ENCODE data around the gene ME3. TPM values are rescaled to one million over a fixed set of nuclear protein-coding genes. Genes with fewer than 3 reads are reported as not detected.
A peak's percentile ranks its signal among the peaks of the same experiment; 100 is the strongest.

Gene ME3
- total and polyA plus RNA-seq, 11 donors = 11.3 to 51.5 (median 31.3) TPM

- peaks cover 0 to 67% (median 42%) of the 10 kb centered on the region in 12 donors for H3K4me1 ChIP-seq
- H3K9me3 ChIP-seq = no peaks in the 10 kb centered on the region
- ATAC-seq = peak; percentile 11 to 66 (median 46)
- intact Hi-C loops (cut with DNase I) = loop anchor here in 5 of 10 donors (5.0 to 10.0 kb wide), 3 partner anchors 38 to 166 kb away; partner anchors contain the start of gene ME3 (in 1 of the 5)
- WGBS, 4 donors = 45 to 63% (median 52%) methylated on average over 7 of the region's 7 CpGs
- H3K27me3 ChIP-seq = no peaks in the 10 kb centered on the region
- H3K36me3 ChIP-seq = no peaks in the 10 kb centered on the region
- TF ChIP-seq POLR2A (IDR thresholded peaks at IDR 0.05) (no peak), CTCF (IDR thresholded peaks at IDR 0.05) (no peak)
- peak in 3 of 5 donors; percentile 41 to 55 (median 45) for DNase-seq
- no peak overlapping the region for H3K4me3 ChIP-seq
- peak overlapping the region in 11 of 12 donors; percentile 52 to 81 (median 71) for H3K27ac ChIP-seq
Observed at GRCh38 chr11:86629045-86629706, 43.2 kb downstream of the ME3 start.

- ATAC-seq = peak; percentile 45 to 79 (median 62)
- no peak overlapping the region for H3K4me3 ChIP-seq
- no peaks in the 10 kb centered on the region for H3K9me3 ChIP-seq
- no peak for TF ChIP-seq POLR2A (IDR thresholded peaks at IDR 0.05)
- peak overlapping the region; percentile 3 to 81 (median 69) for H3K27ac ChIP-seq
- intact Hi-C loops (cut with DNase I) = loop anchor here in 5 of 10 donors (5.0 to 10.0 kb wide), 3 partner anchors 39 to 167 kb away; partner anchors contain the start of gene ME3 (in 1 of the 5)
- no peaks in the 10 kb centered on the region for H3K27me3 ChIP-seq
- H3K36me3 ChIP-seq = no peaks in the 10 kb centered on the region
- peaks cover 0 to 78% (median 42%) of the 10 kb centered on the region in 12 donors for H3K4me1 ChIP-seq
- 56 to 69% (median 65%) methylated on average over 7 of the region's 7 CpGs for WGBS, 4 donors
- DNase-seq = peak; percentile 30 to 71 (median 49)
Observed at GRCh38 chr11:86627776-86628455, 44.5 kb downstream of the ME3 start.

GRCh38 chr11:86625981-86626380 is 46.4 kb downstream of the ME3 start:
- DNase-seq (no peak), ATAC-seq (no peak)
- 84 to 87% (median 86%) methylated on average over 2 of the region's 2 CpGs for WGBS, 4 donors
- Histone ChIP-seq H3K27me3 (no peaks in the 10 kb centered on the region), H3K4me1 (peaks cover 0 to 91% (median 49%) of the 10 kb centered on the region in 12 donors), H3K4me3 (no peak overlapping the region), H3K27ac (no peak overlapping the region), H3K9me3 (no peaks in the 10 kb centered on the region), H3K36me3 (no peaks in the 10 kb centered on the region)
- intact Hi-C loops (cut with DNase I) = loop anchor here in 5 of 10 donors (5.0 to 10.0 kb wide), 3 partner anchors 41 to 169 kb away; partner anchors contain the start of gene ME3 (in 1 of the 5)
- TF ChIP-seq POLR2A (IDR thresholded peaks at IDR 0.05) = no peak
- TF ChIP-seq CTCF (IDR thresholded peaks at IDR 0.05) = no peak

- TF ChIP-seq CTCF (IDR thresholded peaks at IDR 0.05) = no peak
- no peak for TF ChIP-seq POLR2A (IDR thresholded peaks at IDR 0.05)
- Histone ChIP-seq H3K9me3 (no peaks in the 10 kb centered on the region), H3K27me3 (no peaks in the 10 kb centered on the region), H3K4me3 (no peak overlapping the region), H3K4me1 (peaks cover under 1 to 91% (median 53%) of the 10 kb centered on the region in 12 donors), H3K27ac (no peak overlapping the region), H3K36me3 (no peaks in the 10 kb centered on the region)
- intact Hi-C loops (cut with DNase I) = loop anchor here in 5 of 10 donors (5.0 to 10.0 kb wide), 3 partner anchors 42 to 169 kb away; partner anchors contain the start of gene ME3 (in 1 of the 5)
- ATAC-seq = no peak
- 68 to 95% (median 84%) methylated on average over 2 of the region's 2 CpGs for whole genome bisulfite sequencing, 4 donors
- DNase-seq = no peak
Observed at GRCh38 chr11:86625544-86625943, 46.9 kb downstream of the ME3 start.
